Measurements from ENCODE around the gene PHACTR1.

The PHACTR1 gene

GRCh38 chr6:13142611-13143010 is 426.0 kb downstream of the PHACTR1 start:
- TF ChIP-seq ZBTB7A (IDR thresholded peaks at IDR 0.05; ENCODE audit: low read depth) = no peak
- TF ChIP-seq REST (IDR thresholded peaks at IDR 0.05; ENCODE audit: low read depth) = no peak

GRCh38 chr6:13146442-13146841 is 429.9 kb downstream of the PHACTR1 start:
- TF ChIP-seq MAX (IDR thresholded peaks at IDR 0.05) (no peak), EGR1 (IDR thresholded peaks at IDR 0.05) (no peak), YY1 (IDR thresholded peaks at IDR 0.05; ENCODE audit: low read depth) (no peak), EP300 (IDR thresholded peaks at IDR 0.05; ENCODE audit: borderline replicate concordance) (no peak), FOXM1 (IDR thresholded peaks at IDR 0.05; ENCODE audit: borderline replicate concordance, low read depth) (no peak), TCF12 (IDR thresholded peaks at IDR 0.05; ENCODE audit: low read depth) (no peak), USF1 (IDR thresholded peaks at IDR 0.05) (no peak), TEAD4 (IDR thresholded peaks at IDR 0.05) (no peak), CREB1 (IDR thresholded peaks at IDR 0.05; ENCODE audit: low read depth) (no peak), TAF1 (IDR thresholded peaks at IDR 0.05; ENCODE audit: low read depth) (no peak), NFIC (IDR thresholded peaks at IDR 0.05) (no peak), REST (IDR thresholded peaks at IDR 0.05; ENCODE audit: low read depth) (no peak), RAD21 (IDR thresholded peaks at IDR 0.05; ENCODE audit: low read depth) (no peak), ZBTB7A (IDR thresholded peaks at IDR 0.05; ENCODE audit: low read depth) (no peak), CEBPB (IDR thresholded peaks at IDR 0.05) (no peak)

- no peak for TF ChIP-seq YY1 (IDR thresholded peaks at IDR 0.05; ENCODE audit: low read depth)
- TF ChIP-seq MAX (IDR thresholded peaks at IDR 0.05) = no peak
- TF ChIP-seq REST (IDR thresholded peaks at IDR 0.05; ENCODE audit: low read depth) = no peak
- TF ChIP-seq EGR1 (IDR thresholded peaks at IDR 0.05) = no peak
- no peak for TF ChIP-seq TAF1 (IDR thresholded peaks at IDR 0.05; ENCODE audit: low read depth)
- TF ChIP-seq TEAD4 (IDR thresholded peaks at IDR 0.05) = no peak
- no peak for TF ChIP-seq TCF12 (IDR thresholded peaks at IDR 0.05; ENCODE audit: low read depth)
- TF ChIP-seq EP300 (IDR thresholded peaks at IDR 0.05; ENCODE audit: borderline replicate concordance) = no peak
- TF ChIP-seq CREB1 (IDR thresholded peaks at IDR 0.05; ENCODE audit: low read depth) = no peak
- no peak for TF ChIP-seq USF1 (IDR thresholded peaks at IDR 0.05)
- no peak for TF ChIP-seq ZBTB7A (IDR thresholded peaks at IDR 0.05; ENCODE audit: low read depth)
- TF ChIP-seq CEBPB (IDR thresholded peaks at IDR 0.05) = no peak
- no peak for TF ChIP-seq RAD21 (IDR thresholded peaks at IDR 0.05; ENCODE audit: low read depth)
- TF ChIP-seq FOXM1 (IDR thresholded peaks at IDR 0.05; ENCODE audit: borderline replicate concordance, low read depth) = no peak
Measured at GRCh38 chr6:13147376-13147775, 430.8 kb downstream of the PHACTR1 start.

- no peak for TF ChIP-seq CEBPB (IDR thresholded peaks at IDR 0.05)
- TF ChIP-seq REST (IDR thresholded peaks at IDR 0.05; ENCODE audit: low read depth) = no peak
- TF ChIP-seq TCF12 (IDR thresholded peaks at IDR 0.05; ENCODE audit: low read depth) = no peak
- TF ChIP-seq YY1 (IDR thresholded peaks at IDR 0.05; ENCODE audit: low read depth) = no peak
- no peak for TF ChIP-seq RAD21 (IDR thresholded peaks at IDR 0.05; ENCODE audit: low read depth)
- no peak for TF ChIP-seq USF1 (IDR thresholded peaks at IDR 0.05)
- no peak for TF ChIP-seq EP300 (IDR thresholded peaks at IDR 0.05; ENCODE audit: borderline replicate concordance)
- no peak for TF ChIP-seq MAX (IDR thresholded peaks at IDR 0.05)
- no peak for TF ChIP-seq TEAD4 (IDR thresholded peaks at IDR 0.05)
- no peak for TF ChIP-seq TAF1 (IDR thresholded peaks at IDR 0.05; ENCODE audit: low read depth)
- TF ChIP-seq ZBTB7A (IDR thresholded peaks at IDR 0.05; ENCODE audit: low read depth) = no peak
Measured at GRCh38 chr6:13147782-13148181, 431.2 kb downstream of the PHACTR1 start.

All from Ishikawa (cell line).